Lower lobe of right lung (tissue), 2 donors: ENCODE measurements around the gene KCNN3. TPM values are rescaled to one million over a fixed set of nuclear protein-coding genes. Genes with fewer than 3 reads are reported as not detected.
A peak's percentile ranks its signal among the peaks of the same experiment; 100 is the strongest.

Experiments used
- ATAC-seq, 2 donors: fragments of 200-7000 bp; cut with Tn5 transposase; one replicate each; pipeline ENCODE4 v1.9.1; 2020 to 2022; ENCODE audit warnings: mild to moderate bottlenecking in 2 of 2, moderate library complexity in 2 of 2
- DNase-seq: peaks from one replicate; pipeline ENCODE4 v3.0.0-alpha.2; 2020
- H3K27ac ChIP-seq: fragments of 200-600 bp; one replicate; pipeline ENCODE4 v1.8.0; 2022
- H3K27me3 ChIP-seq: fragments of 200-600 bp; one replicate; pipeline ENCODE4 v1.8.0; 2022; ENCODE audit warnings: low read depth
- H3K36me3 ChIP-seq: fragments of 200-600 bp; one replicate; pipeline ENCODE4 v1.8.0; 2022; ENCODE audit warnings: mild to moderate bottlenecking
- H3K4me1 ChIP-seq: fragments of 200-600 bp; one replicate; pipeline ENCODE4 v1.8.0; 2022
- H3K4me3 ChIP-seq: fragments of 200-600 bp; one replicate; pipeline ENCODE4 v1.8.0; 2022; ENCODE audit warnings: mild to moderate bottlenecking
- H3K9me3 ChIP-seq: fragments of 200-600 bp; one replicate; pipeline ENCODE4 v1.8.0; 2022
- CTCF ChIP-seq: fragments of 200-600 bp; IDR thresholded peaks from one replicate; pipeline ENCODE4 v1.8.0; 2022; ENCODE audit warnings: antibody characterized with exemption, mild to moderate bottlenecking
- intact Hi-C: fragments of 100-400 bp; cut with DNase I; formaldehyde crosslinking; loops from one replicate; pipeline ENCODE4 v1.11.0; 2022
- long read RNA-seq: library from polyadenylated mRNA; unstranded; transcript quantifications from one replicate; pipeline ENCODE4 v2.0.0, GENCODE V29; 2021
- total RNA-seq: library from RNA; stranded (reverse); fragmentation: NEBNext Ultra II Directional; extraction: Animal tissue kit (Norgen Biotek cat#: 25700); gene quantifications from one replicate; pipeline ENCODE4 v1.2.1, GENCODE V29; 2021
- donor health status: DM: no; HTN: yes; CAD: no; lungs with severe emphysema.

KCNN3 gene
- total RNA-seq, result 4.4 TPM
- long read RNA-seq, full-length matches to known transcripts, result 4 of 15 reads
- long read RNA-seq, partial matches to known transcripts, result 1 of 15 reads
- long read RNA-seq, other reads (novel, unspliced or antisense), result 10 of 15 reads

- Histone ChIP-seq H3K27me3 (peaks cover 4% of the 10 kb centered on the region), H3K4me1 (peaks cover 22% of the 10 kb centered on the region), H3K27ac (no peak within 1 kb of the TSS), H3K4me3 (peak within 1 kb of the TSS; percentile 52), H3K9me3 (no peaks in the 10 kb centered on the region), H3K36me3 (no peaks in the 10 kb centered on the region)
- ATAC-seq, result peak; percentile 98
- no peak for TF ChIP-seq CTCF
- intact Hi-C loops, result no loop called here
- DNase-seq, result peak; percentile 94
These were observed at the start of gene KCNN3 for GRCh38 chr1:154870115-154870571. KCNN3 (minus strand) TSS chr1:154870281; CDS start chr1:154869964, 317 bp downstream.

GRCh38 chr1:154913273-154913672, 43.2 kb upstream of the KCNN3 start:
- Histone ChIP-seq H3K27ac (no peak overlapping the region), H3K4me3 (no peak overlapping the region), H3K4me1 (no peaks in the 10 kb centered on the region), H3K27me3 (no peaks in the 10 kb centered on the region), H3K9me3 (no peaks in the 10 kb centered on the region), H3K36me3 (no peaks in the 10 kb centered on the region)
- ATAC-seq (no peak), DNase-seq (no peak)
- no peak for TF ChIP-seq CTCF
- intact Hi-C loops, result no loop called here

GRCh38 chr1:154912755-154913154, 42.7 kb upstream of the KCNN3 start:
- DNase-seq, result no peak
- ATAC-seq, result no peak
- intact Hi-C loops, result no loop called here
- no peak overlapping the region for H3K4me3 ChIP-seq
- H3K36me3 ChIP-seq, result no peaks in the 10 kb centered on the region
- H3K27ac ChIP-seq, result no peak overlapping the region
- H3K9me3 ChIP-seq, result no peaks in the 10 kb centered on the region
- no peaks in the 10 kb centered on the region for H3K4me1 ChIP-seq
- H3K27me3 ChIP-seq, result no peaks in the 10 kb centered on the region
- no peak for TF ChIP-seq CTCF

GRCh38 chr1:154911691-154912550, 41.8 kb upstream of the KCNN3 start:
- ATAC-seq, result peak in 1 of 2 donors; percentile 29
- DNase-seq, result no peak
- Histone ChIP-seq H3K36me3 (no peaks in the 10 kb centered on the region), H3K27me3 (no peaks in the 10 kb centered on the region), H3K9me3 (no peaks in the 10 kb centered on the region), H3K4me1 (no peaks in the 10 kb centered on the region), H3K27ac (no peak overlapping the region), H3K4me3 (no peak overlapping the region)
- intact Hi-C loops, result no loop called here
- no peak for TF ChIP-seq CTCF

GRCh38 chr1:154910851-154911250, 40.8 kb upstream of the KCNN3 start:
- no peaks in the 10 kb centered on the region for H3K4me1 ChIP-seq
- no peak for ATAC-seq

More at GRCh38 chr1:154910851-154911250, 40.8 kb upstream of the KCNN3 start:
- Histone ChIP-seq H3K9me3 (no peaks in the 10 kb centered on the region), H3K4me3 (no peak overlapping the region), H3K36me3 (no peaks in the 10 kb centered on the region), H3K27me3 (no peaks in the 10 kb centered on the region), H3K27ac (no peak overlapping the region)
- TF ChIP-seq CTCF, result no peak
- intact Hi-C loops, result no loop called here
- no peak for DNase-seq
